GM21526 (cell line): ENCODE data around the gene STX18.
"Not testable (repeated sequence)": the region's sequence is repeated elsewhere in the genome, so short reads cannot be mapped to it uniquely, and the experiment has no call there.

Experiments used
- ATAC-seq: cut with Tn5 transposase; IDR thresholded peaks from one replicate; pipeline ENCODE4 v1.9.1; 2021; ENCODE audit warnings: moderate library complexity; ENCODE audit not compliant: unreplicated experiment, low FRiP score

Gene STX18

GRCh38 chr4:4514786-4515185, 27.1 kb downstream of the STX18 start:
- ATAC-seq, result no peak

- no peak for ATAC-seq
These were observed 29.6 kb downstream of the STX18 start for GRCh38 chr4:4512282-4512681.

GRCh38 chr4:4510641-4511040, 31.2 kb downstream of the STX18 start:
- not testable (repeated sequence) for ATAC-seq

- ATAC-seq, result no peak
These were observed 32.3 kb downstream of the STX18 start for GRCh38 chr4:4509521-4509920.

GRCh38 chr4:4507923-4508322, 33.9 kb downstream of the STX18 start:
- no peak for ATAC-seq

GRCh38 chr4:4507403-4507802, 34.4 kb downstream of the STX18 start:
- ATAC-seq, result no peak

GRCh38 chr4:4506961-4507360, 34.9 kb downstream of the STX18 start:
- no peak for ATAC-seq

GRCh38 chr4:4505211-4505610, 36.6 kb downstream of the STX18 start:
- not testable (repeated sequence) for ATAC-seq

- ATAC-seq, result no peak
These were observed 37.1 kb downstream of the STX18 start for GRCh38 chr4:4504783-4505182.

GRCh38 chr4:4502694-4503311, 39.0 kb downstream of the STX18 start:
- no peak for ATAC-seq

- ATAC-seq, result no peak
These were observed 40.2 kb downstream of the STX18 start for GRCh38 chr4:4501679-4502078.

- ATAC-seq, result no peak
These were observed 42.3 kb downstream of the STX18 start for GRCh38 chr4:4499438-4500123.

GRCh38 chr4:4496592-4497372, 45.1 kb downstream of the STX18 start:
- no peak for ATAC-seq

- no peak for ATAC-seq
These were observed 47.0 kb downstream of the STX18 start for GRCh38 chr4:4494882-4495281.

GRCh38 chr4:4492161-4492847, 49.5 kb downstream of the STX18 start:
- peak; percentile 52 for ATAC-seq

- no peak for ATAC-seq
These were observed 50.4 kb downstream of the STX18 start for GRCh38 chr4:4491396-4491893.

- no peak for ATAC-seq
These were observed 51.0 kb downstream of the STX18 start for GRCh38 chr4:4490816-4491215.

GRCh38 chr4:4490041-4490440, 51.8 kb downstream of the STX18 start:
- ATAC-seq, result no peak

- peak; percentile 82 for ATAC-seq
These were observed 53.1 kb downstream of the STX18 start for GRCh38 chr4:4488405-4489404.

GRCh38 chr4:4486969-4487368, 54.9 kb downstream of the STX18 start:
- ATAC-seq, result no peak
